Keratinocyte (primary cell): ENCODE measurements around the gene CRABP1. TPM values are rescaled to one million over a fixed set of nuclear protein-coding genes. Genes with fewer than 3 reads are reported as not detected.

ENCODE experiments used
- DNase-seq: peaks from one replicate; pipeline ENCODE4 v3.0.0-alpha.2; 2011; ENCODE audit warnings: low read depth, missing footprints, low spot score
- FAIRE-seq: peaks from 2 replicates; lab custom pipeline; 2011; peaks lifted over from hg19 to GRCh38; lab: Jason Lieb, UNC
- H2AFZ ChIP-seq: 2 replicates; pipeline ENCODE4 v1.6.0; 2012; ENCODE audit warnings: low read length, control low read depth, inconsistent platforms; ENCODE audit not compliant: control insufficient read depth
- H3K27ac ChIP-seq: 2 replicates; pipeline ENCODE4 v1.5.1; 2011; ENCODE audit warnings: low read length; ENCODE audit not compliant: control insufficient read depth, insufficient read depth
- H3K27me3 ChIP-seq: 3 replicates; pipeline ENCODE4 v1.6.0; 2011; ENCODE audit warnings: low read length; ENCODE audit not compliant: control insufficient read depth, insufficient read depth; ENCODE audit errors: extremely low read depth
- H3K36me3 ChIP-seq, 2 experiments: 2 replicates in 1 of 2; 3 replicates in 1 of 2; pipeline ENCODE4 v1.5.1; 2011; ENCODE audit warnings: low read length in 2 of 2, mild to moderate bottlenecking in 1 of 2; ENCODE audit not compliant: control insufficient read depth in 2 of 2, insufficient read depth in 2 of 2; ENCODE audit errors: extremely low read depth in 1 of 2
- H3K4me1 ChIP-seq: 3 replicates; pipeline ENCODE4 v1.5.1; 2011; ENCODE audit warnings: low read length; ENCODE audit not compliant: control insufficient read depth, insufficient read depth; ENCODE audit errors: extremely low read depth
- H3K4me2 ChIP-seq: 3 replicates; pipeline ENCODE4 v1.6.0; 2011; ENCODE audit warnings: low read depth, low read length; ENCODE audit not compliant: control insufficient read depth, insufficient read depth; ENCODE audit errors: extremely low read depth
- H3K4me3 ChIP-seq, 3 experiments: fragments of 200-600 bp in 1 of 3; sonication (generic) in 1 of 3; 2 replicates in 2 of 3; 3 replicates in 1 of 3; pipeline ENCODE4 v1.5.1; 2011 to 2016; ENCODE audit warnings: low read length in 3 of 3, mild to moderate bottlenecking in 3 of 3, control low read depth in 2 of 3, inconsistent platforms in 1 of 3, low read depth in 1 of 3, mixed read lengths in 1 of 3, mixed run types in 1 of 3, moderate library complexity in 1 of 3; ENCODE audit not compliant: control insufficient read depth in 2 of 3, insufficient read depth in 2 of 3; ENCODE audit errors: extremely low read depth in 1 of 3
- H3K79me2 ChIP-seq: 2 replicates; pipeline ENCODE4 v1.6.0; 2012; ENCODE audit warnings: low read length; ENCODE audit not compliant: control insufficient read depth, insufficient read depth
- H3K9ac ChIP-seq: 3 replicates; pipeline ENCODE4 v1.6.0; 2011; ENCODE audit warnings: low read length; ENCODE audit not compliant: control insufficient read depth, insufficient read depth; ENCODE audit errors: extremely low read depth
- H3K9me1 ChIP-seq: 3 replicates; pipeline ENCODE4 v1.6.0; 2011; ENCODE audit warnings: low read length; ENCODE audit not compliant: control insufficient read depth, insufficient read depth; ENCODE audit errors: extremely low read depth
- H3K9me3 ChIP-seq: 2 replicates; pipeline ENCODE4 v1.5.1; 2012; ENCODE audit warnings: low read depth, low read length; ENCODE audit not compliant: control insufficient read depth
- H4K20me1 ChIP-seq: 3 replicates; pipeline ENCODE4 v1.6.0; 2011; ENCODE audit warnings: low read length; ENCODE audit not compliant: control insufficient read depth, insufficient read depth; ENCODE audit errors: extremely low read depth
- CTCF ChIP-seq, 3 experiments: IDR thresholded peaks in 1 of 3; conservative IDR thresholded peaks in 1 of 3; optimal IDR thresholded peaks in 1 of 3; 2 replicates in 2 of 3; 3 replicates in 1 of 3; pipeline versions ENCODE3 to v1.5.1; 2011; ENCODE audit warnings: low read length in 3 of 3, mild to moderate bottlenecking in 3 of 3, moderate library complexity in 2 of 3, control low read depth in 1 of 3, inconsistent platforms in 1 of 3; ENCODE audit not compliant: insufficient read depth in 2 of 3; ENCODE audit errors: extremely low read depth in 1 of 3
- EZH2 ChIP-seq: IDR thresholded peaks from one replicate; pipeline ENCODE4 v1.6.1; 2012; ENCODE audit warnings: inconsistent platforms, mild to moderate bottlenecking, low read length, moderate library complexity
- dilution Hi-C: fragments of 300-500 bp; cut with MboI; formaldehyde crosslinking; loops from one replicate; pipeline ENCODE4 v1.7.0; 2020; ENCODE audit warnings: low sequenced_read_pairs; ENCODE audit not compliant: extremely low pct_ligation_motif_present
- polyA plus RNA-seq, 5 experiments: library from polyadenylated mRNA; depleted of rRNA in 3 of 5; stranded (reverse) in 3 of 5; stranded (forward) in 1 of 5; unstranded in 1 of 5; fragments of >200 nt; gene quantifications; 1 replicate in 1 of 5; 2 replicates in 3 of 5; 3 replicates in 1 of 5; pipeline versions ENCODE4 v1.2.1 to v1.2.3, GENCODE V29; 2011 to 2012; ENCODE audit warnings: missing spikeins in 2 of 5, low read depth in 1 of 5, low replicate concordance in 1 of 5

Gene CRABP1
- polyA plus RNA-seq, 1 donor (not counting 4 experiments of a cell fraction or from before 2014, with no cell fraction given), result not detected

- H3K4me3 ChIP-seq, result no peak overlapping the region
- H3K79me2 ChIP-seq, result no peaks in the 10 kb centered on the region
- H3K36me3 ChIP-seq, result no peaks in the 10 kb centered on the region
- H3K27me3 ChIP-seq, result no peaks in the 10 kb centered on the region
- H3K9me1 ChIP-seq, result no peaks in the 10 kb centered on the region
- no peaks in the 10 kb centered on the region for H3K9me3 ChIP-seq
- no peak for DNase-seq
- peaks cover 12% of the 10 kb centered on the region for H3K4me1 ChIP-seq
- H3K4me2 ChIP-seq, result peak overlapping the region; percentile 64
- FAIRE-seq, result no peak
- no peak for TF ChIP-seq CTCF (optimal IDR thresholded peaks at IDR 0.05 in 1 of 3, IDR thresholded peaks at IDR 0.05 in 1 of 3, conservative IDR thresholded peaks at IDR 0.05 in 1 of 3; ENCODE audit: extremely low read depth in 1 of 3, insufficient read depth in 2 of 3, low read length in 3 of 3)
- no peak for TF ChIP-seq EZH2
- H4K20me1 ChIP-seq, result no peaks in the 10 kb centered on the region
- peak overlapping the region; percentile 77 for H2AFZ ChIP-seq
- dilution Hi-C loops, result no loop called here
- peak overlapping the region; percentile 4 for H3K9ac ChIP-seq
- no peak overlapping the region for H3K27ac ChIP-seq
Observed at GRCh38 chr15:78316283-78317083, 23.7 kb upstream of the CRABP1 start.

GRCh38 chr15:78317145-78317836 is 22.9 kb upstream of the CRABP1 start:
- FAIRE-seq (peak; percentile 91), DNase-seq (peak; percentile 25)
- H3K9me1 ChIP-seq, result no peaks in the 10 kb centered on the region
- H4K20me1 ChIP-seq, result no peaks in the 10 kb centered on the region
- H3K4me3 ChIP-seq, result no peak overlapping the region
- H3K4me1 ChIP-seq, result peaks cover 12% of the 10 kb centered on the region
- dilution Hi-C loops, result no loop called here
- peak overlapping the region; percentile 77 for H2AFZ ChIP-seq
- peak overlapping the region; percentile 64 for H3K4me2 ChIP-seq
- TF ChIP-seq CTCF (optimal IDR thresholded peaks at IDR 0.05 in 1 of 3, IDR thresholded peaks at IDR 0.05 in 1 of 3, conservative IDR thresholded peaks at IDR 0.05 in 1 of 3; ENCODE audit: extremely low read depth in 1 of 3, insufficient read depth in 2 of 3, low read length in 3 of 3) (peak; percentile 38 to 61 (median 51)), EZH2 (no peak)
- no peaks in the 10 kb centered on the region for H3K36me3 ChIP-seq
- H3K27ac ChIP-seq, result no peak overlapping the region
- no peaks in the 10 kb centered on the region for H3K9me3 ChIP-seq
- H3K79me2 ChIP-seq, result no peaks in the 10 kb centered on the region
- H3K27me3 ChIP-seq, result no peaks in the 10 kb centered on the region
- H3K9ac ChIP-seq, result peak overlapping the region; percentile 4
